A549 (cell line): ENCODE data around the gene TBC1D32.
"Not testable (repeated sequence)": the region's sequence is repeated elsewhere in the genome, so short reads cannot be mapped to it uniquely, and the experiment has no call there.

Experiments used
- CHD2 ChIP-seq: fragments of 150-350 bp; IDR thresholded peaks from 2 replicates; pipeline ENCODE4 v1.6.1; 2014; ENCODE audit warnings: low read length; ENCODE audit not compliant: partially characterized antibody
- CTCF ChIP-seq: fragments of >200 bp; sonication (Bioruptor Twin); formaldehyde crosslinking; IDR thresholded peaks from 3 replicates; pipeline ENCODE4 v1.5.1; 2016
- EHMT2 ChIP-seq: fragments of 200-600 bp; sonication (generic); IDR thresholded peaks from 2 replicates; pipeline ENCODE4 v1.6.1; 2016; ENCODE audit warnings: antibody characterized with exemption, low read depth, mild to moderate bottlenecking, moderate library complexity
- MYC ChIP-seq: IDR thresholded peaks from 2 replicates; pipeline ENCODE4 v1.6.1; 2012; ENCODE audit warnings: mild to moderate bottlenecking, inconsistent platforms, low read length, improper control_type of control experiment, borderline replicate concordance
- NPAS2 ChIP-seq: fragments of 250-450 bp; sonication (Bioruptor Pico); IDR thresholded peaks from 2 replicates; pipeline ENCODE4 v1.8.0; 2022; ENCODE audit warnings: mild to moderate bottlenecking, moderate library complexity, borderline replicate concordance
- NR3C1 ChIP-seq: fragments of >200 bp; sonication (Bioruptor Twin); formaldehyde crosslinking; IDR thresholded peaks from 3 replicates; pipeline ENCODE4 v1.6.1; 2017
- POLR2A ChIP-seq: IDR thresholded peaks from 2 replicates; pipeline ENCODE4 v1.6.1; 2012; ENCODE audit warnings: mild to moderate bottlenecking, low read length
- RCOR1 ChIP-seq: fragments of 150-350 bp; IDR thresholded peaks from 2 replicates; pipeline ENCODE4 v1.6.1; 2014; ENCODE audit warnings: antibody characterized with exemption, low read length, low read depth
- ZFP36 ChIP-seq: fragments of 450-650 bp; IDR thresholded peaks from 2 replicates; pipeline ENCODE4 v1.6.1; 2014; ENCODE audit warnings: borderline replicate concordance; ENCODE audit not compliant: partially characterized antibody
- ZSCAN20 ChIP-seq: fragments of 250-450 bp; sonication (Bioruptor Pico); IDR thresholded peaks from 2 replicates; pipeline ENCODE4 v1.8.0; 2022; ENCODE audit warnings: mild to moderate bottlenecking, moderate library complexity
- TF ChIP-seq, protein P1 (sequence below): fragments of 200-600 bp; sonication (generic); IDR thresholded peaks from 2 replicates; pipeline ENCODE4 v1.6.1; 2016; ENCODE audit warnings: antibody characterized with exemption, mild to moderate bottlenecking, moderate library complexity

DNA sequence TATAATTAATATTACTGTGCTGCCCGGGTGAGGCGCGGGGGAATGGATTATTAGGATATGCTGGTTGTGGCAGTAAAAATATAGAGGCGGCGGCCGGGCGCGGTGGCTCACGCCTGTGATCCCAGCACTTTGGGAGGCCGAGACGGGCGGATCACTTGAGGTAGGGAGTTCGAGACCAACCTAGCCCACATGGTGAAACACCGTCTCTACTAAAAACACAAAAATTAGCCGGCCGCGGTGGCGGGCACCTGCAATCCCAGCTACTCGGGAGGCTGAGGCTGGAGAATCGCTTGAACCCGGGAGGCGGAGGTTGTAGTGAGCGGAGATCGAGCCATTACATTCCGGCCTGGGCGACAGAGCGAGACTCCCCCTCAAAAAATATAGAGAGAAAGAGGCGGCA is 586 bp downstream of the TBC1D32 start:
- TF ChIP-seq ZSCAN20; CTCF; RCOR1; ZFP36; POLR2A; CHD2; MYC; NPAS2 (CRISPR knock-in tag); EHMT2; NR3C1: not testable (repeated sequence)
- TF ChIP-seq, protein P1, sequence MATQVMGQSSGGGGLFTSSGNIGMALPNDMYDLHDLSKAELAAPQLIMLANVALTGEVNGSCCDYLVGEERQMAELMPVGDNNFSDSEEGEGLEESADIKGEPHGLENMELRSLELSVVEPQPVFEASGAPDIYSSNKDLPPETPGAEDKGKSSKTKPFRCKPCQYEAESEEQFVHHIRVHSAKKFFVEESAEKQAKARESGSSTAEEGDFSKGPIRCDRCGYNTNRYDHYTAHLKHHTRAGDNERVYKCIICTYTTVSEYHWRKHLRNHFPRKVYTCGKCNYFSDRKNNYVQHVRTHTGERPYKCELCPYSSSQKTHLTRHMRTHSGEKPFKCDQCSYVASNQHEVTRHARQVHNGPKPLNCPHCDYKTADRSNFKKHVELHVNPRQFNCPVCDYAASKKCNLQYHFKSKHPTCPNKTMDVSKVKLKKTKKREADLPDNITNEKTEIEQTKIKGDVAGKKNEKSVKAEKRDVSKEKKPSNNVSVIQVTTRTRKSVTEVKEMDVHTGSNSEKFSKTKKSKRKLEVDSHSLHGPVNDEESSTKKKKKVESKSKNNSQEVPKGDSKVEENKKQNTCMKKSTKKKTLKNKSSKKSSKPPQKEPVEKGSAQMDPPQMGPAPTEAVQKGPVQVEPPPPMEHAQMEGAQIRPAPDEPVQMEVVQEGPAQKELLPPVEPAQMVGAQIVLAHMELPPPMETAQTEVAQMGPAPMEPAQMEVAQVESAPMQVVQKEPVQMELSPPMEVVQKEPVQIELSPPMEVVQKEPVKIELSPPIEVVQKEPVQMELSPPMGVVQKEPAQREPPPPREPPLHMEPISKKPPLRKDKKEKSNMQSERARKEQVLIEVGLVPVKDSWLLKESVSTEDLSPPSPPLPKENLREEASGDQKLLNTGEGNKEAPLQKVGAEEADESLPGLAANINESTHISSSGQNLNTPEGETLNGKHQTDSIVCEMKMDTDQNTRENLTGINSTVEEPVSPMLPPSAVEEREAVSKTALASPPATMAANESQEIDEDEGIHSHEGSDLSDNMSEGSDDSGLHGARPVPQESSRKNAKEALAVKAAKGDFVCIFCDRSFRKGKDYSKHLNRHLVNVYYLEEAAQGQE: not testable (repeated sequence)
